ENCODE results near the gene GH1.

Gene GH1

GRCh38 chr17:63930951-63931575, 12.4 kb upstream of the GH1 start:
- H3K27ac ChIP-seq: peak overlapping the region in 1 of 2 donors; percentile 72
- H3K4me3 ChIP-seq: peak overlapping the region; percentile 21
- DNase-seq (ENCODE audit: low spot score): no peak
- TF ChIP-seq CTCF (IDR thresholded peaks at IDR 0.05): no peak

DNA sequence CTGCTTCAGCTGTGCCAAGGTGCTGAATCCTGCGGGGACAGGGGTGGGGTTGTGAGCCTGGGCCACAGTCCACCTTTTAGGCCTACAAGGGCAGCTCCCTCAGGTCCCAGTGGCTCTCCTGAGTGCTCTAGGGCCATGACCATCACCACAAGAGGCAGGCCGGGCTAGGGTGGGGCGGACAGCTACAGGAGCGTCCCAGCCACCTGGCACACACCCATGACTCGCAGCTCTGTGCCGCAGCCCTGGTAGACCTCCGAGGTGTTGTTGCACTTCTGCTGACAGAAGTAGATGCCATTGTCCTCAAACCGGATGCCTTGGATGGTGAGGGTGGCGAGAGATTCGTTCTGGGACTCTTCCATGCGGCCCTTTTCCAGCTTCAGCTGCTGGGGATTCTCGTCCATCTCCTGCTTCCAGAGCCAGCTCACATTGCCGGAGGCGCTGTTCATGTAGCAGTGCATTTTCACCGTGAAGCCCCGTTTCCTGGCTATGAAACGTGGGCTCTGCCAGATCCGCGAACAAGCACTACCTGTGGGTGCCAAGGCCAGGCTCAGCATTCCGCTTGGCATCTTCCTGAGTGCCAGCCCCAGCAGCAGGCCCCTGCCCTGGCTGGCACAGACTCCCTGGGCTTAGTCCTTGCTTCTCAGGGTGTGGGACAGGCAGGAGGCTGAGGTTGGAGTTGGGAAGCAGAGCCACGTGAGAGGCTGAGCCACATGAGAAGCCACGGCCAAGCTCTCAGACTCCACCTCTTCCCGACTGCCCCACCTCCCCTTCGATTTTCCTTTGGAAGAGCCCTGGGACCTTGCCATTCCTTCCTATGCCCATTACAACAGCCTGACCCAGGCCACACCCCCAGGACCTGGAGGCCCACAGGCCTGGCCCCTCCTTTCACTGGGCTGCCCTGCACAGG, 11.5 kb upstream of the GH1 start:
- peak overlapping the region in 1 of 2 donors; percentile 28 for H3K27ac ChIP-seq
- no peak for TF ChIP-seq CTCF (IDR thresholded peaks at IDR 0.05)
- no peak overlapping the region for H3K4me3 ChIP-seq
- DNase-seq (ENCODE audit: low spot score): no peak

DNA sequence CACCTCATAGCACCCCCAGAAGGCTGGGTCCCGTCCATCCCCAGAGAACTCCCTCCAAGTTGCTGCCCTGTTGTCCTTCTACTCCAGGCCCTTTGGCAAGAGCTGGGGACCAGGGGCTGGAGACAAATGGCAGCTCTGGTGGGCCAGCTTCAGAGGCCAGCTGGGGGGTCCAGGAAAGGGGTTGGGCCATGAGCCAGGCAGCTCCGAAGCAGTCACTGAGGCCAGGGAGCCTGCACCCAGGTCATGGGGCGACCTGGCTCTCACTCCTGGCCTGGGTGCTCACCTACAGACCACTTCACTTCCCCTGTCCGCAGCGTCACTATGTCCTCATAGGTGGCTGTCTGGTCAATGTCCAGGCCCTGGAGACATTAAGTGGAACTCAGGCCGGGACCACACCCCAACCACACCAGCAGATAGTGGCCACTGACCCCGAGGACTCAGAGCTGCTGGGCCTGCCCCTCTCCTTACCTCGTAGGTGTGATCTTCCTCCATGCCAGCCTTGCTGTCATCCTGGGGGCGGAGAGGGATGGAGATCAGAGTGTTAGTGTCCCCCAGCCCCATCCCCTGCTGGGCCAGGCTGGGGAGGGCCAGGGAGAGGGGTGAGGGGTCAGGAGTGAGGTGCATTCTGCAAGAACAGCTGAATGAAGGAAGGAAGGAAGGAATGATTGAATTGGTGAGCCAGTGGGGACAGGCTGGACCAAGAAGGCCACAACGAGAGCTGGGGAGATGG, 10.5 kb upstream of the GH1 start:
- no peak overlapping the region for H3K4me3 ChIP-seq
- TF ChIP-seq CTCF (IDR thresholded peaks at IDR 0.05): no peak
- no peak for DNase-seq (ENCODE audit: low spot score)
- H3K27ac ChIP-seq: no peak overlapping the region

- Histone ChIP-seq H3K27ac (no peak overlapping the region), H3K4me3 (no peak overlapping the region)
- no peak for TF ChIP-seq CTCF (IDR thresholded peaks at IDR 0.05)
- no peak for DNase-seq (ENCODE audit: low spot score)
Observed at GRCh38 chr17:63928172-63928666, 9.6 kb upstream of the GH1 start.

DNA sequence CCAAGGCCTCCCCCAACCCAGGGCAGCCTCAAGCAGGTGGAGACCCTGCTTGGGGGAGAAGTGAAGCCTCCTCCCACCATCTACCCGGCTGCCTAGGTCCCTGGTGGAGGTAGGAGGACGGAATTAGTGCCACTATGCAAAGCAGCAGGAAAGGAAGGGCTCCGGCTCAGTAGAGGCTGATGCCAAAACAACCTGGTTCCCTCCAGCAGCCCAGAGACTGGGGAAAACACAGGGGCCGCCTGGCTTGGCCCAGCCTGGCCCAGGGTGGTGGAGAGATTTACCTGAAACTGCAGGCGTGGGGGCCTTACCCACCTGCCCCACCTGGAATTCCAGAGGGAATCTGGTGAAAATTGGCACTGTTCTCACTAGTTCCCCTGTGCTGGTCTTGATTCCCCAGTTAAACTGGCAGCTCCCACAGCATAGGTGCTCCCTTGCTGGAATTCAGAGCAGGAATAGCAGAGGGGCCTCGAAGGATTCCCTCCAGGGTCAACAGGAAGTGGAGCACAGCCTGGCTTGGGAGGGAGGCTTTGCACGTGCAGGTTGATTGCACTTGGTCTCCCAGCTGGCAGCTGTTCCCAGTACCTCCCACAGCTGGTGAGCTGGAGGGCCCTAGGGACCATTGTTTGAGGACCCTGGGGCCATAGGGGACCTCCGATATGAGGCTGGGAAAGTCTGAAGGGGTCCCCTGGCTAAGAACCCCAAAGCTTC, 9.0 kb upstream of the GH1 start:
- DNase-seq (ENCODE audit: low spot score): no peak
- Histone ChIP-seq H3K27ac (no peak overlapping the region), H3K4me3 (no peak overlapping the region)
- no peak for TF ChIP-seq CTCF (IDR thresholded peaks at IDR 0.05)

DNA sequence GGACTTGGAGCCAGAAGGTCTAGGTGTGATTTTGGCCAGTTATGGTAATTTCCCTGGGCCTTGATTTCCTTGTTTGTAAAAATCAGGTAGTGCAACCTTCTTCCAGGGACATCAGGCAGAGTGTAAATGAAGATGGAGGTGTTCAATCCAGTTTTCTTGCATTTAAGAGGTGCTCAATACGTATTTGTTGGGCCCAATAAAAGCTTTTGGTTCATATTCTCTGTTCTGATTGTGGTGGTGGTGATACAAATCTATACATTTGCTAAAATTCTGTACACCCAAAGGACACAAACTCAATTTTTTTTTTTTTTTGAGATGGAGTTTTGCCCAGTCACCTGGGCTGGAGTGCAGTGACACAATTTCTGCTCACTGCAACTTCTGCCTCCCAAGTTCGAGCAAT, 7.5 kb upstream of the GH1 start:
- DNase-seq (ENCODE audit: low spot score): no peak
- H3K27ac ChIP-seq: no peak overlapping the region
- no peak overlapping the region for H3K4me3 ChIP-seq
- no peak for TF ChIP-seq CTCF (IDR thresholded peaks at IDR 0.05)
